HEK293 (cell line): ENCODE results near the gene DDOST.

Source experiments
- GLI2 ChIP-seq: fragments of 450-650 bp; formaldehyde crosslinking; IDR thresholded peaks from 2 replicates; pipeline ENCODE4; 2017; ENCODE audit warnings: missing biosample characterization, missing genetic modification characterization, low read depth, borderline replicate concordance
- GLIS1 ChIP-seq: fragments of 450-650 bp; formaldehyde crosslinking; IDR thresholded peaks from 2 replicates; pipeline ENCODE4 v1.5.1; 2016; ENCODE audit warnings: missing biosample characterization, missing genetic modification characterization
- GLIS2 ChIP-seq: fragments of 450-650 bp; formaldehyde crosslinking; IDR thresholded peaks from 2 replicates; pipeline ENCODE4 v1.5.1; 2016; ENCODE audit warnings: missing biosample characterization, missing genetic modification characterization
- HOXA7 ChIP-seq: sonication (generic); formaldehyde crosslinking; IDR thresholded peaks from 2 replicates; pipeline ENCODE4 v1.8.1; 2022; ENCODE audit warnings: missing genetic modification reagents, borderline replicate concordance
- KLF7 ChIP-seq: fragments of 450-650 bp; formaldehyde crosslinking; IDR thresholded peaks from 2 replicates; pipeline ENCODE4 v1.5.1; 2016; ENCODE audit warnings: missing biosample characterization, missing genetic modification characterization, borderline replicate concordance
- PATZ1 ChIP-seq: fragments of 450-650 bp; formaldehyde crosslinking; IDR thresholded peaks from 2 replicates; pipeline ENCODE4 v1.5.1; 2016; ENCODE audit warnings: missing biosample characterization, missing genetic modification characterization
- TRIM28 ChIP-seq: IDR thresholded peaks from 2 replicates; pipeline ENCODE4 v1.6.1; 2011; ENCODE audit warnings: low read length, control low read depth, borderline replicate concordance
- ZBTB17 ChIP-seq: fragments of 450-650 bp; formaldehyde crosslinking; IDR thresholded peaks from 2 replicates; pipeline ENCODE4 v1.5.1; 2016; ENCODE audit warnings: missing biosample characterization, missing genetic modification characterization
- ZBTB21 ChIP-seq: fragments of 450-650 bp; formaldehyde crosslinking; IDR thresholded peaks from 2 replicates; pipeline ENCODE4 v1.5.1; 2017; ENCODE audit warnings: missing biosample characterization, missing genetic modification characterization
- ZNF10 ChIP-seq: fragments of 450-650 bp; formaldehyde crosslinking; IDR thresholded peaks from 2 replicates; pipeline ENCODE4 v1.5.1; 2017; ENCODE audit warnings: missing biosample characterization, missing genetic modification characterization
- ZNF121 ChIP-seq: fragments of 450-650 bp; formaldehyde crosslinking; IDR thresholded peaks from 2 replicates; pipeline ENCODE4 v1.5.1; 2016; ENCODE audit warnings: missing biosample characterization, missing genetic modification characterization
- ZNF18 ChIP-seq: fragments of 450-650 bp; formaldehyde crosslinking; IDR thresholded peaks from 2 replicates; pipeline ENCODE4 v1.5.1; 2016; ENCODE audit warnings: missing biosample characterization, missing genetic modification characterization
- ZNF184 ChIP-seq: fragments of 450-650 bp; IDR thresholded peaks from 2 replicates; pipeline ENCODE4 v1.5.1; 2018; ENCODE audit warnings: missing biosample characterization, mild to moderate bottlenecking, missing genetic modification characterization
- ZNF2 ChIP-seq: fragments of 450-650 bp; formaldehyde crosslinking; IDR thresholded peaks from 2 replicates; pipeline ENCODE4 v1.5.1; 2016; ENCODE audit warnings: missing biosample characterization, missing genetic modification characterization
- ZNF366 ChIP-seq: fragments of 450-650 bp; formaldehyde crosslinking; conservative IDR thresholded peaks from 2 replicates; pipeline ENCODE4 v1.5.1; 2016; ENCODE audit warnings: missing biosample characterization, missing genetic modification characterization
- ZNF37A ChIP-seq: fragments of 450-650 bp; IDR thresholded peaks from 2 replicates; pipeline ENCODE4 v1.5.1; 2018; ENCODE audit warnings: missing biosample characterization, missing genetic modification characterization
- ZNF423 ChIP-seq: fragments of 450-650 bp; formaldehyde crosslinking; IDR thresholded peaks from 2 replicates; pipeline ENCODE4 v1.5.1; 2016; ENCODE audit warnings: missing biosample characterization, missing genetic modification characterization
- ZNF48 ChIP-seq: fragments of 450-650 bp; formaldehyde crosslinking; IDR thresholded peaks from 2 replicates; pipeline ENCODE4 v1.5.1; 2016; ENCODE audit warnings: missing biosample characterization, missing genetic modification characterization
- ZNF549 ChIP-seq: fragments of 450-650 bp; IDR thresholded peaks from 2 replicates; pipeline ENCODE4 v1.5.1; 2018; ENCODE audit warnings: missing biosample characterization, missing genetic modification characterization, mild to moderate bottlenecking, inconsistent platforms, moderate library complexity
- ZNF560 ChIP-seq: fragments of 450-650 bp; formaldehyde crosslinking; IDR thresholded peaks from 2 replicates; pipeline ENCODE4 v1.5.1; 2017; ENCODE audit warnings: missing biosample characterization, missing genetic modification characterization, borderline replicate concordance
- ZNF658 ChIP-seq: fragments of 450-650 bp; formaldehyde crosslinking; IDR thresholded peaks from 2 replicates; pipeline ENCODE4; 2016; ENCODE audit warnings: missing biosample characterization, missing genetic modification characterization
- ZNF660 ChIP-seq: fragments of 450-650 bp; IDR thresholded peaks from 2 replicates; pipeline ENCODE4 v1.5.1; 2018; ENCODE audit warnings: missing biosample characterization, mild to moderate bottlenecking, missing genetic modification characterization
- ZNF704 ChIP-seq: fragments of 450-650 bp; formaldehyde crosslinking; IDR thresholded peaks from 2 replicates; pipeline ENCODE4 v1.5.1; 2016; ENCODE audit warnings: missing biosample characterization, missing genetic modification characterization
- ZNF76 ChIP-seq: fragments of 450-650 bp; formaldehyde crosslinking; IDR thresholded peaks from 2 replicates; pipeline ENCODE4; 2016; ENCODE audit warnings: low read depth, missing biosample characterization, missing genetic modification characterization, borderline replicate concordance
- ZNF768 ChIP-seq: fragments of 450-650 bp; formaldehyde crosslinking; IDR thresholded peaks from 2 replicates; pipeline ENCODE4 v1.5.1; 2018; ENCODE audit warnings: missing biosample characterization, mild to moderate bottlenecking, missing genetic modification characterization
- ZNF777 ChIP-seq: fragments of 450-650 bp; formaldehyde crosslinking; IDR thresholded peaks from 2 replicates; pipeline ENCODE4 v1.5.1; 2017; ENCODE audit warnings: missing biosample characterization, missing genetic modification characterization, borderline replicate concordance
- ZNF785 ChIP-seq: fragments of 450-650 bp; formaldehyde crosslinking; IDR thresholded peaks from 2 replicates; pipeline ENCODE4 v1.5.1; 2016; ENCODE audit warnings: missing biosample characterization, missing genetic modification characterization
- TF ChIP-seq, protein P1 (sequence below): fragments of 450-650 bp; formaldehyde crosslinking; IDR thresholded peaks from 2 replicates; pipeline ENCODE4 v1.5.1; 2016; ENCODE audit warnings: missing biosample characterization, missing genetic modification characterization
- TF ChIP-seq, protein P2 (sequence below): fragments of 450-650 bp; formaldehyde crosslinking; IDR thresholded peaks from 2 replicates; pipeline ENCODE4 v1.5.1; 2016; ENCODE audit warnings: missing biosample characterization, missing genetic modification characterization
- TF ChIP-seq, protein P3 (sequence below): fragments of 450-650 bp; formaldehyde crosslinking; IDR thresholded peaks from 2 replicates; pipeline ENCODE4; 2016; ENCODE audit warnings: missing biosample characterization, missing genetic modification characterization

Gene DDOST

GRCh38 chr1:20661207-20662109 is at the start of gene DDOST (continued):
- no peak for TF ChIP-seq ZNF785 (tag by site-specific recombination)
- TF ChIP-seq ZNF660 (tag by site-specific recombination), result peak; percentile 7; the same call in 1 of the 2 replicates
- no peak for TF ChIP-seq TRIM28
- TF ChIP-seq GLIS2 (tag by site-specific recombination), result peak; percentile 92
- no peak for TF ChIP-seq ZBTB17
- no peak for TF ChIP-seq KLF7 (tag by site-specific recombination)
- no peak for TF ChIP-seq ZNF18 (tag by site-specific recombination)
- peak; percentile 32; the same call in 1 of the 2 replicates for TF ChIP-seq ZNF76 (tag by site-specific recombination)
- no peak for TF ChIP-seq HOXA7 (CRISPR knock-in tag)
- TF ChIP-seq ZNF121 (tag by site-specific recombination), result no peak
- 0 out of 2 replicates have a peak, but pooled peaks have one; percentile 27 for TF ChIP-seq ZBTB21 (tag by site-specific recombination)
- TF ChIP-seq, protein P1, sequence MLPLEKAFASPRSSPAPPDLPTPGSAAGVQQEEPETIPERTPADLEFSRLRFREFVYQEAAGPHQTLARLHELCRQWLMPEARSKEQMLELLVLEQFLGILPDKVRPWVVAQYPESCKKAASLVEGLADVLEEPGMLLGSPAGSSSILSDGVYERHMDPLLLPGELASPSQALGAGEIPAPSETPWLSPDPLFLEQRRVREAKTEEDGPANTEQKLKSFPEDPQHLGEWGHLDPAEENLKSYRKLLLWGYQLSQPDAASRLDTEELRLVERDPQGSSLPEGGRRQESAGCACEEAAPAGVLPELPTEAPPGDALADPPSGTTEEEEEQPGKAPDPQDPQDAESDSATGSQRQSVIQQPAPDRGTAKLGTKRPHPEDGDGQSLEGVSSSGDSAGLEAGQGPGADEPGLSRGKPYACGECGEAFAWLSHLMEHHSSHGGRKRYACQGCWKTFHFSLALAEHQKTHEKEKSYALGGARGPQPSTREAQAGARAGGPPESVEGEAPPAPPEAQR (tag by site-specific recombination), result no peak
- no peak for TF ChIP-seq ZNF777 (tag by site-specific recombination)
- TF ChIP-seq, protein P2, sequence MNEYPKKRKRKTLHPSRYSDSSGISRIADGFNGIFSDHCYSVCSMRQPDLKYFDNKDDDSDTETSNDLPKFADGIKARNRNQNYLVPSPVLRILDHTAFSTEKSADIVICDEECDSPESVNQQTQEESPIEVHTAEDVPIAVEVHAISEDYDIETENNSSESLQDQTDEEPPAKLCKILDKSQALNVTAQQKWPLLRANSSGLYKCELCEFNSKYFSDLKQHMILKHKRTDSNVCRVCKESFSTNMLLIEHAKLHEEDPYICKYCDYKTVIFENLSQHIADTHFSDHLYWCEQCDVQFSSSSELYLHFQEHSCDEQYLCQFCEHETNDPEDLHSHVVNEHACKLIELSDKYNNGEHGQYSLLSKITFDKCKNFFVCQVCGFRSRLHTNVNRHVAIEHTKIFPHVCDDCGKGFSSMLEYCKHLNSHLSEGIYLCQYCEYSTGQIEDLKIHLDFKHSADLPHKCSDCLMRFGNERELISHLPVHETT (tag by site-specific recombination), result no peak
- no peak for TF ChIP-seq ZNF48
- no peak for TF ChIP-seq ZNF560 (tag by site-specific recombination)
- TF ChIP-seq ZNF423 (tag by site-specific recombination), result no peak
- peak; percentile 47; the same call in 1 of the 2 replicates for TF ChIP-seq GLIS1
- TF ChIP-seq ZNF184 (tag by site-specific recombination), result no peak
- TF ChIP-seq ZNF366 (tag by site-specific recombination), result no peak
- TF ChIP-seq ZNF704 (tag by site-specific recombination), result no peak
- no peak for TF ChIP-seq GLI2
- TF ChIP-seq PATZ1 (tag by site-specific recombination), result no peak; the same call in 1 of the 2 replicates
- peak; percentile 70 for TF ChIP-seq ZNF10 (tag by site-specific recombination)
- TF ChIP-seq ZNF2 (tag by site-specific recombination), result 0 out of 2 replicates have a peak, but pooled peaks have one; percentile 48
- TF ChIP-seq ZNF549 (tag by site-specific recombination), result no peak
- TF ChIP-seq, protein P3, sequence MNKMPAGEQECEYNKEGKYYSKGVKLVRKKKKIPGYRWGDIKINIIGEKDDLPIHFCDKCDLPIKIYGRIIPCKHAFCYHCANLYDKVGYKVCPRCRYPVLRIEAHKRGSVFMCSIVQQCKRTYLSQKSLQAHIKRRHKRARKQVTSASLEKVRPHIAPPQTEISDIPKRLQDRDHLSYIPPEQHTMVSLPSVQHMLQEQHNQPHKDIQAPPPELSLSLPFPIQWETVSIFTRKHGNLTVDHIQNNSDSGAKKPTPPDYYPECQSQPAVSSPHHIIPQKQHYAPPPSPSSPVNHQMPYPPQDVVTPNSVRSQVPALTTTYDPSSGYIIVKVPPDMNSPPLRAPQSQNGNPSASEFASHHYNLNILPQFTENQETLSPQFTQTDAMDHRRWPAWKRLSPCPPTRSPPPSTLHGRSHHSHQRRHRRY (tag by site-specific recombination), result no peak
- TF ChIP-seq ZNF658 (tag by site-specific recombination), result no peak
- no peak for TF ChIP-seq ZNF37A (tag by site-specific recombination)
- TF ChIP-seq ZNF768 (tag by site-specific recombination), result no peak
